AG09309 (cell line): ENCODE results near the gene STKLD1.

Experiments used
- DNase-seq: peaks from one replicate; pipeline ENCODE4 v3.0.0-alpha.2; 2010; ENCODE audit warnings: low read depth
- H3K4me3 ChIP-seq: 2 replicates; pipeline ENCODE4 v1.5.1; 2011; ENCODE audit warnings: mild to moderate bottlenecking, low read depth, low read length, moderate library complexity; ENCODE audit not compliant: control insufficient read depth
- TF ChIP-seq, protein P1 (sequence below): IDR thresholded peaks from 2 replicates; pipeline ENCODE4 v1.5.1; 2011; ENCODE audit warnings: mild to moderate bottlenecking, low read depth, low read length, inconsistent platforms; ENCODE audit not compliant: insufficient read depth, control insufficient read depth; ENCODE audit errors: missing control alignments

STKLD1 gene

GRCh38 chr9:133401588-133401987 lies 25.4 kb downstream of the STKLD1 start:
- H3K4me3 ChIP-seq = no peak overlapping the region
- TF ChIP-seq, protein P1, sequence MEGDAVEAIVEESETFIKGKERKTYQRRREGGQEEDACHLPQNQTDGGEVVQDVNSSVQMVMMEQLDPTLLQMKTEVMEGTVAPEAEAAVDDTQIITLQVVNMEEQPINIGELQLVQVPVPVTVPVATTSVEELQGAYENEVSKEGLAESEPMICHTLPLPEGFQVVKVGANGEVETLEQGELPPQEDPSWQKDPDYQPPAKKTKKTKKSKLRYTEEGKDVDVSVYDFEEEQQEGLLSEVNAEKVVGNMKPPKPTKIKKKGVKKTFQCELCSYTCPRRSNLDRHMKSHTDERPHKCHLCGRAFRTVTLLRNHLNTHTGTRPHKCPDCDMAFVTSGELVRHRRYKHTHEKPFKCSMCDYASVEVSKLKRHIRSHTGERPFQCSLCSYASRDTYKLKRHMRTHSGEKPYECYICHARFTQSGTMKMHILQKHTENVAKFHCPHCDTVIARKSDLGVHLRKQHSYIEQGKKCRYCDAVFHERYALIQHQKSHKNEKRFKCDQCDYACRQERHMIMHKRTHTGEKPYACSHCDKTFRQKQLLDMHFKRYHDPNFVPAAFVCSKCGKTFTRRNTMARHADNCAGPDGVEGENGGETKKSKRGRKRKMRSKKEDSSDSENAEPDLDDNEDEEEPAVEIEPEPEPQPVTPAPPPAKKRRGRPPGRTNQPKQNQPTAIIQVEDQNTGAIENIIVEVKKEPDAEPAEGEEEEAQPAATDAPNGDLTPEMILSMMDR = no peak
- no peak for DNase-seq

- TF ChIP-seq, protein P1 = no peak
These were observed 26.5 kb downstream of the STKLD1 start for GRCh38 chr9:133402689-133403088.

GRCh38 chr9:133403766-133404453 lies 27.7 kb downstream of the STKLD1 start:
- TF ChIP-seq, protein P1 = peak; percentile 52
- H3K4me3 ChIP-seq = no peak overlapping the region
- DNase-seq = no peak

More at GRCh38 chr9:133402689-133403088, 26.5 kb downstream of the STKLD1 start:
- no peak overlapping the region for H3K4me3 ChIP-seq
- no peak for DNase-seq

GRCh38 chr9:133404454-133405002 lies 28.4 kb downstream of the STKLD1 start:
- H3K4me3 ChIP-seq = no peak overlapping the region
- no peak for DNase-seq
- TF ChIP-seq, protein P1 = no peak

DNA sequence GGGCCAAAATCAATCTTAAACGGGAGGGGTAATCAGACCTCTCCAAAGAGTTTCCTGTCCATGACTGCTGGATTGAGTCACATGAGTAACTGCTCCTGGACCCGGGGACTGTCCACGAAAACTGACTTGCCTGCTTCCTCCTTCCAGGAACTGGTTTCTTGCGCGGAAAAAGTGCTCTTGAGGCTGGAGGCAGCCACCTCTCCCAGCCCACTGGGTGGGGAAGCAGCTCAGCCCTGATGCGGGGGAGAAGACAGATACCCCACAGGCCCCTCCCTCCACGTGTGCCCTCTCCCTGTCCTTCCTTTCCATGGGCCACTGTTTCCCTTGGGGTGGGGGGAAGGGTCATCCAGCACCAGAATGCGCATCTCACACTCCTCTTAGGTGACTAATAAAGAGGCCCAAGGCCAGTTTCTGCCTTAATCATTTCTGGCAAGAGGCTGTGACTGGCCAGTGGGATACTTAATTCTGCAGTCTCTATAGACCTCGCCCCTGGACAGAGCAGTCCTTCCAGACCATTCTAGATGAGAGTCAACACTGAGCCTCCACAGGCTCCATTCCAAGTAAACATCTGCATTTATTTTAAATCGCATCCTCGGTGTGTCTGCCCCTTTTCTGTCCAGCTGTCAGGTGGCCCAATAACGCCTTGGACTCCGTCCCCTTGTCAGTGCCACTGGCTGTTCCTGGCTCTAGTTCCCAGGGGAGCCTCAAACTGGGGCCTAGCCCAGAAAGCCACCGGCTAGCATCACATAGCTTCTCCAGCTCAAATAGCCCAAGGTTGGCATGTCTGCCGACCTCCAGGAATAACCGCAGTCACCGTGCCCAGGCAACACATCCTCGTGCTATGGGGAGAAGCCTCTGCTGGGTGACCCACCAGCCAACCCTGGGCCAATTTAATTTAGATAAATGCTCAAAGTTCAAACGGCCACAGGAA lies 29.6 kb downstream of the STKLD1 start:
- TF ChIP-seq, protein P1 = no peak
- DNase-seq = no peak
- no peak overlapping the region for H3K4me3 ChIP-seq

DNA sequence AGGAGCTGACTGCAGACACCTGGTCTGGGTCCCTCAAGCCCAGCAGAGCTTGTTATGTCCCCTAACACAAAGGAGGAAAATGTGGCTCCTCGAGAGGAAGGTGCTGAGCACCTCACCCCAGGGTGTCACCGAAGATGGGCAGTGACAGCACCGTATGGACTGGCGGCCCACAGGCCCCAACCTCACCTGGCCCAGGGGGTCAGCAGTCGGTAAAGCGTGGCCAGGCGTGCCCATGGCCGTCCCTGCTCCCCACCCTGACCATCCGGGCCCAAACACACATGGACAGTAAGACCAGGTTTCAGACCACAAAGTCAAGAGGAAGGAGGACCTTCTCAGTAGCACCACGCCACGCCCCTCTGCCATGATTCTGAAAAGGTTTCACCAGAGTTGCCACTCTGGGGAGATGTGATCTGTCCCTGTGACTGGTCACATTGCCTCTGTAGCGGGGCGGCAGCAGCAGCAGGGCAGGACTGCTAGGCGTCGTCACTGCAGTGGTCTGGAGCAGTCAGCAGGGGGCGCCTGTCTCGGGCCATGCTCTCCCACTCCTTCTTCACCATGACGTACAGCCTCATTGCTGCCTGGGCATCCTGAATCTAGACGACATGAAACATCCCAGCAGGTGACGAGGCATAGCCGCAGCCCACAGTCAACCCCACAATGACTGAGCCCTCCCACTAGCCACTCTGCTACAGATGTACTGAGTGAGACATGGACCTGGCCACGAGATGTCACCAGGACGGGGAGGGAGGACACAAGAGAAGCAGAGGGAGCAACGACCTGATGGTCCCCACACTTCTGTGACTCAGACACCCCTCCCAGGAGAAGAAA lies 30.5 kb downstream of the STKLD1 start:
- no peak for DNase-seq
- no peak overlapping the region for H3K4me3 ChIP-seq

More for the DNA sequence above, 30.5 kb downstream of the STKLD1 start:
- TF ChIP-seq, protein P1 = peak; percentile 95
